ENCODE results near the gene EMC9.
A peak's percentile ranks its signal among the peaks of the same experiment; 100 is the strongest.

DNA sequence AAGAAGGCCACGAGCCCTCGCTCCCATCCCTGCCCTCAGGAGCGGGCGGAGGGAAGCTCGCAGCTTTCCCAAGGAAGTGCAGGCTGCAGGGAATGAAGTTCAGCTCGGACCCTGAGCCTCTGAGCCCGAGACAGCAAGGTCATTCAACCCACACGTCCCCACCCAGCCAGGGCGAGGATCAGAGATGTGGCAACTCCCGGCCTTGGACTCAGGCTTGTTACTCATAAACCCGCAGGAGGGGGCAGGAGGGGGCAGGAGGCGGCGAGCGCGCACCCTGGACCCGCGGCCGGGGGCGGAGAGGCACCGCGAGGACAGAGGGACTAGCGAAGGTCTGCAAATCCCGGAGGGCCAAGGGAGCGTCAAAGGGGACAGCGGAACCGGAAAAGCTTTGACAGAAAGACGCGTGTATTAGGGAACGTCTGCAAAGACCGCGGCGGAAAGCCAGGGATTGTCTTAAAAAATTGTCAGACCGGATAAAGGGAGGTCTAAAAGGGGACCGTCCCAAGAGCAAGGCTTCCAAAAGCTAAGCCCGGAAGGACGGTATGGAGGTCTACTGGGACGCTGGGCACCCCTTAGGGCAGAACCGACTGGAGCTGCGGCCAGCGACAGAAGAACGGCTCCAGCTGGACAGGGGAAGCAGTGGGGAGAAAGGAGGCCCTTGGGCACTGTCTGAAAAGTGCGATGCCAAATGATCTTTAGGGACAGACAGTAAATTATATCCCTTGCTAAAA lies 27.4 kb downstream of the EMC9 start:
- TF ChIP-seq, protein P1, sequence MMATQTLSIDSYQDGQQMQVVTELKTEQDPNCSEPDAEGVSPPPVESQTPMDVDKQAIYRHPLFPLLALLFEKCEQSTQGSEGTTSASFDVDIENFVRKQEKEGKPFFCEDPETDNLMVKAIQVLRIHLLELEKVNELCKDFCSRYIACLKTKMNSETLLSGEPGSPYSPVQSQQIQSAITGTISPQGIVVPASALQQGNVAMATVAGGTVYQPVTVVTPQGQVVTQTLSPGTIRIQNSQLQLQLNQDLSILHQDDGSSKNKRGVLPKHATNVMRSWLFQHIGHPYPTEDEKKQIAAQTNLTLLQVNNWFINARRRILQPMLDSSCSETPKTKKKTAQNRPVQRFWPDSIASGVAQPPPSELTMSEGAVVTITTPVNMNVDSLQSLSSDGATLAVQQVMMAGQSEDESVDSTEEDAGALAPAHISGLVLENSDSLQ (IDR thresholded peaks at IDR 0.05) = no peak
- TF ChIP-seq PAX5 (IDR thresholded peaks at IDR 0.05; ENCODE audit: borderline replicate concordance, low read depth, low read length) (no peak), ATF7 (IDR thresholded peaks at IDR 0.05; ENCODE audit: low read depth) (peak; percentile 40; the same call in 1 of the 2 replicates), HDAC6 (IDR thresholded peaks at IDR 0.05; ENCODE audit: unreplicated experiment) (no peak), STAT3 (IDR thresholded peaks at IDR 0.05; ENCODE audit: low read depth, low read length) (no peak), POLR2AphosphoS5 (IDR thresholded peaks at IDR 0.05; ENCODE audit: low read length) (peak; percentile 92), SRF (IDR thresholded peaks at IDR 0.05; ENCODE audit: low read depth in 2 of 2, low read length in 2 of 2) (0 out of 4 replicates have a peak, but pooled peaks of 1 of the 2 experiments have one; percentile 12), EGR1 (IDR thresholded peaks at IDR 0.05; ENCODE audit: borderline replicate concordance in 1 of 2, low read depth in 2 of 2, low read length in 2 of 2) (peak in 1 of 2 experiments; percentile 89; a peak in 2 of 3 replicates), HDAC2 (IDR thresholded peaks at IDR 0.05) (no peak), YY1 (IDR thresholded peaks at IDR 0.05; ENCODE audit: low read depth, low read length) (peak; percentile 77)
- TF ChIP-seq, protein P2, sequence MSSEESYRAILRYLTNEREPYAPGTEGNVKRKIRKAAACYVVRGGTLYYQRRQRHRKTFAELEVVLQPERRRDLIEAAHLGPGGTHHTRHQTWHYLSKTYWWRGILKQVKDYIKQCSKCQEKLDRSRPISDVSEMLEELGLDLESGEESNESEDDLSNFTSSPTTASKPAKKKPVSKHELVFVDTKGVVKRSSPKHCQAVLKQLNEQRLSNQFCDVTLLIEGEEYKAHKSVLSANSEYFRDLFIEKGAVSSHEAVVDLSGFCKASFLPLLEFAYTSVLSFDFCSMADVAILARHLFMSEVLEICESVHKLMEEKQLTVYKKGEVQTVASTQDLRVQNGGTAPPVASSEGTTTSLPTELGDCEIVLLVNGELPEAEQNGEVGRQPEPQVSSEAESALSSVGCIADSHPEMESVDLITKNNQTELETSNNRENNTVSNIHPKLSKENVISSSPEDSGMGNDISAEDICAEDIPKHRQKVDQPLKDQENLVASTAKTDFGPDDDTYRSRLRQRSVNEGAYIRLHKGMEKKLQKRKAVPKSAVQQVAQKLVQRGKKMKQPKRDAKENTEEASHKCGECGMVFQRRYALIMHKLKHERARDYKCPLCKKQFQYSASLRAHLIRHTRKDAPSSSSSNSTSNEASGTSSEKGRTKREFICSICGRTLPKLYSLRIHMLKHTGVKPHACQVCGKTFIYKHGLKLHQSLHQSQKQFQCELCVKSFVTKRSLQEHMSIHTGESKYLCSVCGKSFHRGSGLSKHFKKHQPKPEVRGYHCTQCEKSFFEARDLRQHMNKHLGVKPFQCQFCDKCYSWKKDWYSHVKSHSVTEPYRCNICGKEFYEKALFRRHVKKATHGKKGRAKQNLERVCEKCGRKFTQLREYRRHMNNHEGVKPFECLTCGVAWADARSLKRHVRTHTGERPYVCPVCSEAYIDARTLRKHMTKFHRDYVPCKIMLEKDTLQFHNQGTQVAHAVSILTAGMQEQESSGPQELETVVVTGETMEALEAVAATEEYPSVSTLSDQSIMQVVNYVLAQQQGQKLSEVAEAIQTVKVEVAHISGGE (CRISPR knock-in tag; IDR thresholded peaks at IDR 0.05) = no peak
- TF ChIP-seq, protein P3, sequence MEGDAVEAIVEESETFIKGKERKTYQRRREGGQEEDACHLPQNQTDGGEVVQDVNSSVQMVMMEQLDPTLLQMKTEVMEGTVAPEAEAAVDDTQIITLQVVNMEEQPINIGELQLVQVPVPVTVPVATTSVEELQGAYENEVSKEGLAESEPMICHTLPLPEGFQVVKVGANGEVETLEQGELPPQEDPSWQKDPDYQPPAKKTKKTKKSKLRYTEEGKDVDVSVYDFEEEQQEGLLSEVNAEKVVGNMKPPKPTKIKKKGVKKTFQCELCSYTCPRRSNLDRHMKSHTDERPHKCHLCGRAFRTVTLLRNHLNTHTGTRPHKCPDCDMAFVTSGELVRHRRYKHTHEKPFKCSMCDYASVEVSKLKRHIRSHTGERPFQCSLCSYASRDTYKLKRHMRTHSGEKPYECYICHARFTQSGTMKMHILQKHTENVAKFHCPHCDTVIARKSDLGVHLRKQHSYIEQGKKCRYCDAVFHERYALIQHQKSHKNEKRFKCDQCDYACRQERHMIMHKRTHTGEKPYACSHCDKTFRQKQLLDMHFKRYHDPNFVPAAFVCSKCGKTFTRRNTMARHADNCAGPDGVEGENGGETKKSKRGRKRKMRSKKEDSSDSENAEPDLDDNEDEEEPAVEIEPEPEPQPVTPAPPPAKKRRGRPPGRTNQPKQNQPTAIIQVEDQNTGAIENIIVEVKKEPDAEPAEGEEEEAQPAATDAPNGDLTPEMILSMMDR (IDR thresholded peaks at IDR 0.05 in 2 of 3, conservative IDR thresholded peaks at IDR 0.05 in 1 of 3; ENCODE audit: control insufficient read depth in 2 of 3, extremely low read depth in 1 of 3, insufficient read depth in 1 of 3, low read depth in 3 of 3, low read length in 3 of 3) = no peak
- TF ChIP-seq, protein P4, sequence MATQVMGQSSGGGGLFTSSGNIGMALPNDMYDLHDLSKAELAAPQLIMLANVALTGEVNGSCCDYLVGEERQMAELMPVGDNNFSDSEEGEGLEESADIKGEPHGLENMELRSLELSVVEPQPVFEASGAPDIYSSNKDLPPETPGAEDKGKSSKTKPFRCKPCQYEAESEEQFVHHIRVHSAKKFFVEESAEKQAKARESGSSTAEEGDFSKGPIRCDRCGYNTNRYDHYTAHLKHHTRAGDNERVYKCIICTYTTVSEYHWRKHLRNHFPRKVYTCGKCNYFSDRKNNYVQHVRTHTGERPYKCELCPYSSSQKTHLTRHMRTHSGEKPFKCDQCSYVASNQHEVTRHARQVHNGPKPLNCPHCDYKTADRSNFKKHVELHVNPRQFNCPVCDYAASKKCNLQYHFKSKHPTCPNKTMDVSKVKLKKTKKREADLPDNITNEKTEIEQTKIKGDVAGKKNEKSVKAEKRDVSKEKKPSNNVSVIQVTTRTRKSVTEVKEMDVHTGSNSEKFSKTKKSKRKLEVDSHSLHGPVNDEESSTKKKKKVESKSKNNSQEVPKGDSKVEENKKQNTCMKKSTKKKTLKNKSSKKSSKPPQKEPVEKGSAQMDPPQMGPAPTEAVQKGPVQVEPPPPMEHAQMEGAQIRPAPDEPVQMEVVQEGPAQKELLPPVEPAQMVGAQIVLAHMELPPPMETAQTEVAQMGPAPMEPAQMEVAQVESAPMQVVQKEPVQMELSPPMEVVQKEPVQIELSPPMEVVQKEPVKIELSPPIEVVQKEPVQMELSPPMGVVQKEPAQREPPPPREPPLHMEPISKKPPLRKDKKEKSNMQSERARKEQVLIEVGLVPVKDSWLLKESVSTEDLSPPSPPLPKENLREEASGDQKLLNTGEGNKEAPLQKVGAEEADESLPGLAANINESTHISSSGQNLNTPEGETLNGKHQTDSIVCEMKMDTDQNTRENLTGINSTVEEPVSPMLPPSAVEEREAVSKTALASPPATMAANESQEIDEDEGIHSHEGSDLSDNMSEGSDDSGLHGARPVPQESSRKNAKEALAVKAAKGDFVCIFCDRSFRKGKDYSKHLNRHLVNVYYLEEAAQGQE (IDR thresholded peaks at IDR 0.05; ENCODE audit: low read depth, low read length) = no peak
